ENCODE data around the gene ACBD3. TPM values are rescaled to one million over a fixed set of nuclear protein-coding genes. Genes with fewer than 3 reads are reported as not detected.

ACBD3 gene
- total and polyA plus RNA-seq, 10 of the 15 experiments (the other 5 are each of a cell fraction or from before 2014, with no cell fraction given): 7.5 to 27.9 (median 20.3) TPM

DNA sequence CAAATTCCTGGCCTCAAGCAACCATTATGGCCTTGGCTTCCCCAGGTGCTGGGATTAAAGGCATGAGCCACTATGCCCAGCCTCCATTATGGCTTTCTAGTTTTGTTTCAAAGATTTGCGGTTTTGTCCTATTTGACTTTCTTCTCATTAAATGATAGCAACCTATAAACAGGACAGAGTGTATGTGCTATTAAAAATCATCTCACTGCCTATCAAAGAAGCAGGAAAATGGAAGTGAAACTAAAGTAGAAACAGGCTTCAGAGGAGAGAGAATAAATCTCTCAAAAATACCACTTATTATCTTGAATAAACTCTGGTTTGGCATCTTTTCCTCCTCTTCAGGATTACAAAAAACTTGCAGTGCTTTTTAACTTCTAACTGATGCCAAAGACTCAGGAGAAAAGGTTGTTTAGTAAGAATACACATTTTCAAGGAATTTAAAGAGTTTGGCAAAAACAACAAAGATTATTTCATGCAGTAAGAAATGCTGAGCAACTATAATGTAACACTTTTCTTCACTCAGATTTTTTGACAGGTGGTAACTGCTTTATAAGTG is 28.7 kb downstream of the ACBD3 start:
- Histone ChIP-seq H3K79me2 (ENCODE audit: control insufficient read depth, insufficient read depth, low read length) (no peaks in the 10 kb centered on the region; the same call in 1 of the 2 replicates), H3K27ac (ENCODE audit: control insufficient read depth, insufficient read depth) (peak overlapping the region; percentile 1; the same call in 1 of the 2 replicates), H3K9ac (ENCODE audit: control insufficient read depth, insufficient read depth, low read length) (no peak overlapping the region), H3K4me1 (ENCODE audit: control insufficient read depth, insufficient read depth, low read length) (peaks cover 14% of the 10 kb centered on the region), H3K27me3 (replicated peaks in 1 of 2; ENCODE audit: control insufficient read depth in 2 of 2, insufficient read depth in 2 of 2, low read length in 1 of 2) (no peaks in the 10 kb centered on the region), H3K9me3 (replicated peaks; ENCODE audit: control insufficient read depth, insufficient read depth, low read length) (no peaks in the 10 kb centered on the region), H2AFZ (ENCODE audit: control insufficient read depth, low read depth, low read length) (no peak overlapping the region), H3K4me3 (no peak overlapping the region), H3K4me2 (ENCODE audit: control insufficient read depth, insufficient read depth) (peak overlapping the region; percentile 30; the same call in 1 of the 2 replicates), H4K20me1 (ENCODE audit: control insufficient read depth, insufficient read depth) (no peaks in the 10 kb centered on the region), H3K36me3 (ENCODE audit: control insufficient read depth in 2 of 2, insufficient read depth in 2 of 2, low read length in 1 of 2) (peaks cover 9 to 41% of the 10 kb centered on the region in 2 experiments)
- ChIA-PET POLR2A (no interaction called here), CTCF (interaction anchor here (0.7 to 6.0 kb wide), 2 partner anchors 13 to 33 kb away, joined by 3 to 32 read pairs; no protein-coding TSS in a partner anchor), RAD21 (ENCODE audit: unreplicated experiment) (interaction anchor here (1.4 kb wide), 1 partner anchor 32 kb away, joined by 3 read pairs; no protein-coding TSS in a partner anchor), SMC1A (ENCODE audit: uncharacterized antibody, unreplicated experiment) (interaction anchor here (1.0 kb wide), 1 partner anchor 23 kb away, joined by 3 read pairs; no protein-coding TSS in a partner anchor)
- TSS peak; percentile 20 for BruUV-seq (replicated peaks)
- ATAC-seq (peak; percentile 56), FAIRE-seq (no peak), DNase-seq (ENCODE audit: low read depth, low spot score) (no peak)
- in situ Hi-C loops (cut with MboI): no loop called here
- intact Hi-C loops (cut with micrococcal nuclease; ENCODE audit: unreplicated experiment): no loop called here
- 5% methylated on average over 1 of the region's 1 CpG for WGBS (ENCODE audit: insufficient coverage, insufficient replicate concordance, low lambda C conversion rate, missing lambda C conversion rate)
- peak; percentile 22; the same call in 1 of the 2 replicates for TF ChIP-seq RUNX3 (IDR thresholded peaks at IDR 0.05; ENCODE audit: low read length)
- TF ChIP-seq SIN3A (IDR thresholded peaks at IDR 0.05; ENCODE audit: low read depth, low read length): no peak
- TF ChIP-seq NRF1 (conservative IDR thresholded peaks at IDR 0.05; ENCODE audit: low read depth, low read length): no peak
- TF ChIP-seq SPI1 (IDR thresholded peaks at IDR 0.05; ENCODE audit: borderline replicate concordance, insufficient read depth, low read depth, low read length): 0 out of 2 replicates have a peak, but pooled peaks have one; percentile 44
- TF ChIP-seq FOXM1 (IDR thresholded peaks at IDR 0.05; ENCODE audit: low read depth, low read length): no peak
- TF ChIP-seq GATAD2B (conservative IDR thresholded peaks at IDR 0.05; ENCODE audit: low read depth): no peak
- TF ChIP-seq NFIC (IDR thresholded peaks at IDR 0.05; ENCODE audit: low read depth, low read length): no peak
- 0 out of 2 replicates have a peak, but pooled peaks have one; percentile 21 for TF ChIP-seq MTA2 (IDR thresholded peaks at IDR 0.05; ENCODE audit: low read depth)
- TF ChIP-seq, protein P1, sequence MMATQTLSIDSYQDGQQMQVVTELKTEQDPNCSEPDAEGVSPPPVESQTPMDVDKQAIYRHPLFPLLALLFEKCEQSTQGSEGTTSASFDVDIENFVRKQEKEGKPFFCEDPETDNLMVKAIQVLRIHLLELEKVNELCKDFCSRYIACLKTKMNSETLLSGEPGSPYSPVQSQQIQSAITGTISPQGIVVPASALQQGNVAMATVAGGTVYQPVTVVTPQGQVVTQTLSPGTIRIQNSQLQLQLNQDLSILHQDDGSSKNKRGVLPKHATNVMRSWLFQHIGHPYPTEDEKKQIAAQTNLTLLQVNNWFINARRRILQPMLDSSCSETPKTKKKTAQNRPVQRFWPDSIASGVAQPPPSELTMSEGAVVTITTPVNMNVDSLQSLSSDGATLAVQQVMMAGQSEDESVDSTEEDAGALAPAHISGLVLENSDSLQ (IDR thresholded peaks at IDR 0.05): peak; percentile 39; the same call in 1 of the 2 replicates

All from GM12878 (cell line).